GM19193 (cell line): Measurements from ENCODE around the gene GLRA1.

Experiments used
- POLR2A ChIP-seq: IDR thresholded peaks from 4 replicates; pipeline ENCODE4 v1.6.1; 2011; ENCODE audit not compliant: insufficient read depth, insufficient read length; ENCODE audit errors: extremely low read depth

GLRA1 gene

GRCh38 chr5:151781201-151781600, 143.4 kb downstream of the GLRA1 start:
- TF ChIP-seq POLR2A, result no peak

- TF ChIP-seq POLR2A, result no peak
Observed at GRCh38 chr5:151780348-151780747, 144.3 kb downstream of the GLRA1 start.

GRCh38 chr5:151779531-151780125, 145.0 kb downstream of the GLRA1 start:
- TF ChIP-seq POLR2A, result no peak

- no peak for TF ChIP-seq POLR2A
Observed at GRCh38 chr5:151775025-151775606, 149.5 kb downstream of the GLRA1 start.

- TF ChIP-seq POLR2A, result no peak
Observed at GRCh38 chr5:151773951-151774350, 150.7 kb downstream of the GLRA1 start.

- no peak for TF ChIP-seq POLR2A
Observed at GRCh38 chr5:151772846-151773561, 151.6 kb downstream of the GLRA1 start.
